GM10847 (cell line): ENCODE data around the gene ATP6AP1.

Experiments
- POLR2A ChIP-seq: IDR thresholded peaks from 2 replicates; pipeline ENCODE4 v1.6.1; 2011; ENCODE audit not compliant: insufficient read length; ENCODE audit errors: extremely low read depth

The ATP6AP1 gene, protein sequence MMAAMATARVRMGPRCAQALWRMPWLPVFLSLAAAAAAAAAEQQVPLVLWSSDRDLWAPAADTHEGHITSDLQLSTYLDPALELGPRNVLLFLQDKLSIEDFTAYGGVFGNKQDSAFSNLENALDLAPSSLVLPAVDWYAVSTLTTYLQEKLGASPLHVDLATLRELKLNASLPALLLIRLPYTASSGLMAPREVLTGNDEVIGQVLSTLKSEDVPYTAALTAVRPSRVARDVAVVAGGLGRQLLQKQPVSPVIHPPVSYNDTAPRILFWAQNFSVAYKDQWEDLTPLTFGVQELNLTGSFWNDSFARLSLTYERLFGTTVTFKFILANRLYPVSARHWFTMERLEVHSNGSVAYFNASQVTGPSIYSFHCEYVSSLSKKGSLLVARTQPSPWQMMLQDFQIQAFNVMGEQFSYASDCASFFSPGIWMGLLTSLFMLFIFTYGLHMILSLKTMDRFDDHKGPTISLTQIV

DNA sequence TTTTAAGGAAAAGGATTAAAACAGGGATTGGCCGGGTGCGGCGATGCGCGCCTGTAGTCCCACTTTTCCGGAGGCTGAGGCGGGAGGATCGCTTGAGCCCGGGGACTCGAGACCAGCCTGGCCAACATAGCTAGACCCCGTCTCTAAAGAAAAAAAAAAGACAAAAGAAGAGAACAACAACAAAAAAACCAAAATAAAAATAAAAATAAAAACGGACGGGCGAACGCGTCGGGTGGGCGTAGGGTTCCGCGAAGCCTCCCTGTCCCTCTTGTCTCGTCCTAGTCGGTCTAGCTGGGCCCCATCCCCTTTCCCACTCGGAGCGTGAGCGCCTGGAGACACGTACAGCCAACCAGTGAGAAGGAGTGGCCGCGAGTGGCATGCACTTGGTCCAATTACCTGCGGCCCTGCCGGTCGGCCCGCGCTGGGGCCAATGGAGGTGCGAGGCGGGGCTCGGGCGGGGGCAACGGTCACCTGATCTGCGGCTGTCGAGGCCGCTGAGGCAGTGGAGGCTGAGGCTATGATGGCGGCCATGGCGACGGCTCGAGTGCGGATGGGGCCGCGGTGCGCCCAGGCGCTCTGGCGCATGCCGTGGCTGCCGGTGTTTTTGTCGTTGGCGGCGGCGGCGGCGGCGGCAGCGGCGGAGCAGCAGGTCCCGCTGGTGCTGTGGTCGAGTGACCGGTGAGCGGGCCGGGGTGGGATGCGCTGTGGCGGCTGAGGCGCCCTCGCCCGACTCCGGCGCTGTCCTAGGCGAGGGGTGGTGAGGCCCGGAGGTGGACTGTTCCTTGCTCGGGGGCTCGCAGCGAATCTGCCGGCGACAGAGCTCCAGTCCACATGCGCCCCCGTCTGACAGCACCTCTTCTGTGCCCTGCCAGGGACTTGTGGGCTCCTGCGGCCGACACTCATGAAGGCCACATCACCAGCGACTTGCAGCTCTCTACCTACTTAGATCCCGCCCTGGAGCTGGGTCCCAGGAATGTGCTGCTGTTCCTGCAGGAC lies at the start of gene ATP6AP1:
Gene ATP6AP1, plus strand, starts transcription at position 502 of the 996 bp plus-strand sequence. Its CDS starts 16 bp downstream, at position 518.
- TF ChIP-seq POLR2A: peak; percentile 41

DNA sequence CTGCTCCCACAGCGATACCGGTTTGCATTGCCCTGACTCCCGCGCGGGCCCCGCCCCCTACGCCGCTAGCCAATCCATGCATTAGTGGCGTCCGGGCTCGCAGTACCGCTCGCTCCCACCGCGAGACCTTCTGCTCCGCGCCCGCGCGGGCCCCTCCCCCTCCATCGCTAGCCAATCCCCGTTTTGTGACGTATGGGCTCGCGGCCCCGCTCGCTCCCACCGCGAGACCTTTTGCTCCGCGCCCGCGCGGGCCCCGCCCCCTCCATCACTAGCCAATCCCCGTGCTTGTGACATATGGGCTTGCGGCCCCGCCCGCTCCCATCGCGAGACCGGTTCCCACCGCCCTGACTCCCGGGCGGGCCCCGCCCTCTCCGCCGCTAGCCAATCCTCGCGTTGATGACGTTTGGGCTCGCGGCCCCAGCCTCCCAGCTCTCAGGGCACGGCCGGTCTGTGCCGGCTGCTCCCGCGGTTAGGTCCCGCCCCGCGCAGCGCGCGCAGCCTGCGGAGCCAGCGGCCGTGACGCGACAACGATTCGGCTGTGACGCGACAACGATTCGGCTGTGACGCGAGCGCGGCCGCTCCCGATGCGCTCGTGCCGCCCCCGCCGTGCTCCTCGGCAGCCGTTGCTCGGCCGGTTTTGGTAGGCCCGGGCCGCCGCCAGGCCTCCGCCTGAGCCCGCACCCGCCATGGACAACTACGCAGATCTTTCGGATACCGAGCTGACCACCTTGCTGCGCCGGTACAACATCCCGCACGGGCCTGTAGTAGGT lies 49.5 kb upstream of the ATP6AP1 start, which contains the start of gene EMD:
Gene EMD, plus strand, starts transcription at position 497 of the 770 bp plus-strand sequence. Its CDS starts 190 bp downstream, at position 687.
- peak; percentile 58 for TF ChIP-seq POLR2A

DNA sequence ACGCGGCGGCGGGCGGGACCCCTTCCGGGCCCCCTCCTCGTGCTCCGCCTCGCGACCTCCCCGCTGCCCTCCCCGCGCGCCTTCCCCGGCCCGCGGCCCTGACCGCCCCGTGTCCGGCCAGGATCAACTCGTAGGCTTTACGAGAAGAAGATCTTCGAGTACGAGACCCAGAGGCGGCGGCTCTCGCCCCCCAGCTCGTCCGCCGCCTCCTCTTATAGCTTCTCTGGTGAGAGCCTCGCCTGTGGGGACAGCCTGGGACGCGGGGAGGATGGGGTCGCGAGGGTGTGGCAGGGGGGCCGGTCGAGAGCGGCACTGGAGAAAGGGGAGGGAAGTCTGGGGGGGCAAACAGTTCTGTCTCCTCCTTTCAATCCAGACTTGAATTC lies 48.9 kb upstream of the ATP6AP1 start:
- no peak for TF ChIP-seq POLR2A

DNA sequence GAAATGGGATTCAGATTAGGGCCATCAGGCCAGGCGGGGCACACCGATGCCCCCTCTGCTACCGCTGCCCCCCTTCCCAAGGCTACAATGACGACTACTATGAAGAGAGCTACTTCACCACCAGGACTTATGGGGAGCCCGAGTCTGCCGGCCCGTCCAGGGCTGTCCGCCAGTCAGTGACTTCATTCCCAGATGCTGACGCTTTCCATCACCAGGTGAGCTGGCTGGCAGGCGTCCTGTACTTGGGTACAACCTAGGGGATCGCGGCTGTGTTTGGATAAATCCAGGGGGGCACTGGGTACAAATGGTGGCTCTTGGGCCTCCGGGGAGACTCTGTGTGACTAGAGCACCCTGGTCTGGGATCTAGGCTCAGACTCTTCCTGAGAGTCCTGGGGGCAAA lies 48.3 kb upstream of the ATP6AP1 start:
- no peak for TF ChIP-seq POLR2A

DNA sequence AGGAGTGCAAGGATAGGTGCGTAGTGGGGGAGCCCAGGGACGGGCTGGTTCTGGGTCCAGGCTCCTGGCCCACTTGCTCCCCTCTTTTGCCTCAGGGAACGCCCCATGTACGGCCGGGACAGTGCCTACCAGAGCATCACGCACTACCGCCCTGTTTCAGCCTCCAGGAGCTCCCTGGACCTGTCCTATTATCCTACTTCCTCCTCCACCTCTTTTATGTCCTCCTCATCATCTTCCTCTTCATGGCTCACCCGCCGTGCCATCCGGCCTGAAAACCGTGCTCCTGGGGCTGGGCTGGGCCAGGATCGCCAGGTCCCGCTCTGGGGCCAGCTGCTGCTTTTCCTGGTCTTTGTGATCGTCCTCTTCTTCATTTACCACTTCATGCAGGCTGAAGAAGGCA lies 47.7 kb upstream of the ATP6AP1 start:
- no peak for TF ChIP-seq POLR2A

DNA sequence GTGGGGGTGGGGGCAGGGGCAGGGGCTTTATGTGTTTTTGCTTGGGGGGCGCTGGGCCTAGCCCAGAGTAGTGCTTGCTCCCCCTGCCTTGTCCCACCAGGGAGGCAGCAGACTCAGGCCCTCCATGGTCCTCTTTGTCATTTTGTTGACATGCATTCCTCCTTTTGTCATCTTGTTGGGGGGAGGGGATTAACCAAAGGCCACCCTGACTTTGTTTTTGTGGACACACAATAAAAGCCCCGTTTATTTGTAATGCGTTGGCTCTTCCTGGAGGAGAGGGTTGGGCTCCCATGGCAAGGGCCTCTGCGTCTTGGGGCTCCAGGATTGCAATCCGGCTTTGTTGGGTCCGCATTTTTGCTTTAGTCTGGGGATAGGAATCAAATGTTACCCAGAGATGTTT lies 47.2 kb upstream of the ATP6AP1 start:
- no peak for TF ChIP-seq POLR2A

DNA sequence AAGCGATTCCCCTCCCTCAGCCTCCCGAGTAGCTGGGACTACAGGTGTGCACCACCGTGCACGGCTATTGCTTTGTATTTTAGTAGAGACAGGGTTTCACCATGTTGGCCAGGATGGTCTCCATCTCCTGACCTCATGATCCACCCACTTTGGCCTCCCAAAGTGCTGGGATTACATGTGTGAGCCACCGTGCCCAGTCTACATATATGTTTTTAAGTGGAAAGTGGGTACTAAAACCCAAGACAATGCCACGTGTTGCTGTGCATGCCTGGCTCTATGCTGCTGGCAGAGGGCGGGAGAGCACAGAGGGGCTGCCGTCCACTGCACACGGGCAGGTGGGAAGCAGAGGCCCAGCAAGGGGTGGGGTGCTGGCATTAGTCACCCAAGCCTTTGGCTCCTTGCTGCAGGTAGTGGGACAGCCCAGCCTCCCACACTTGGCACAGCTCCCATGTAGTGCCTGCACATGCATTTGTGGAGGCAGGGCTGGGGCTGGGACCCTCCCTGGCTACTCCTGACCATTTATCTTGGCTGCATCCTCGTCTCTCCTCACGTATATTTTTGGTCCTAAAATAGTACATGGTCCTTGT lies 45.9 kb upstream of the ATP6AP1 start:
- TF ChIP-seq POLR2A: no peak

DNA sequence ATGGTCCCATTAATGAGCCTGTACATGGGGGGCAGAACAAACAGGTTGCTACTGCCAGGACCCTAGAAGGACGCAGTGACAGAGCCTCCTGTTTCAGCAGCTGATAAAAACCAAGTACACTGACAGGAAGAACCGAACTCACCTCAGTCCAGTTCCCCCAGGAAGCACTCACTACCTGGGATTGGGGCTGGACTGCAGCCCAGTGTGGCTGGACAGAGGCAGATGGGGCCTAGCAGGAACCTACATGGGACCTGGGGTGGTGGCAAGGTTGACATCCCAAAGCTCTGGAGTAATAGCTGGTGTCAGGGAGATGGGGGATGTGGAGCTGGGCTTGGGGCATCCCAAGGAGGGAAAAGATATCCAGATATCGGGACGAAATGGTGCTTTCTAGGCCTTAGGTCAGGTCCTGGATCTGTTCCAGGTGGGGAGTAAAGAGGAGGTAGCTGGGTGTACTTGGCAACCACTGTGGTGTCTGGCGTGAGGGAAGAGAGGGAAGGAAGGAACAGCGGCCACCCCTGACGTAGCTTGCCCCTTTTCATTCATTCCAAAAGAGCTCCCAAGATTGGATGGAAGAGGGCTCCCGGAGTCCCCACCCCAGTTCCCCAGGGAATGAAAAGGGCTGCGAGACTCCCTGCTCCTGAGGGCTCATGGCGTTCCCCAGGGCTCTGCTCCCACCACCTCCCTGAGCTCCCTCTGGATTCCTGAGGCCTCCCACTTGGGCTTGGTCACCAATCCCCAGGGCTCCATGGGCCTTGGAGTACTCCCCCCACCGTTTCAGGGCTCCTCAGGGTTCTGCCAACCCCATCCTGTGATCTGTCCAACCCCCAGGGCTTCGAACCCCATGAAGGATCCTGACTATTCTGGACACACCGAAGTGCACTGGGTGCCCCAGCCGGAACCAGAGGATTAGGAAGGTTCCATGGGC lies 44.9 kb upstream of the ATP6AP1 start:
- no peak for TF ChIP-seq POLR2A

DNA sequence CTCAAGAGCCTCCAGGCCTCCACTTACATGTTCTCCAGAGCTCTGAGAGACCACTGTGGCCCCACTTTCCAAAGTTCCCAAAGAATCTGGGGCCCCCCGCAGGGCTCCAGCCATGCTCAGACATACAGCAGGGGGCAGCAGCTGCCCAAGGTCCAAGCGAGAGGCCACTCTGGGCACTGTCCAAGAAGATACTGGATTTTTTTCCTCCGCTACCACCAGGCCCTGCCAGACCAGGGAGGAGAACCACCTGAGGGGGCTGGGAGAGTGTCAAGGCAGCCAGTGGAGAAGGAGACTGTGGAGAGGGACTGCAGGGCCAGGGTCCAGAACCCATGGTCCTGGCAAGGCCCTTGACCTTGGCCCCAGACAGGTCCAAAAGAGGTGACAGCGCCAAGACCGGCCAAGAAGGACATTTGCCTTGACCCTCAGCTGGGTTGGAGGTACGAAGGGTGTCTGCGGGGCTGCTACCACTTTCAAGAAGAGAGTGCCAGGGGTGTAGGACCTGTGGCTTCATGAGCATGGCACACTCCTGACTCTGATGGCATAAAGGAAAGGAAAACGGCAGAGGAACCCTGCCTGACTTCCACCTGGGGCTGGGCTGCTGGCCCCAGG lies 44.1 kb upstream of the ATP6AP1 start:
- TF ChIP-seq POLR2A: no peak

DNA sequence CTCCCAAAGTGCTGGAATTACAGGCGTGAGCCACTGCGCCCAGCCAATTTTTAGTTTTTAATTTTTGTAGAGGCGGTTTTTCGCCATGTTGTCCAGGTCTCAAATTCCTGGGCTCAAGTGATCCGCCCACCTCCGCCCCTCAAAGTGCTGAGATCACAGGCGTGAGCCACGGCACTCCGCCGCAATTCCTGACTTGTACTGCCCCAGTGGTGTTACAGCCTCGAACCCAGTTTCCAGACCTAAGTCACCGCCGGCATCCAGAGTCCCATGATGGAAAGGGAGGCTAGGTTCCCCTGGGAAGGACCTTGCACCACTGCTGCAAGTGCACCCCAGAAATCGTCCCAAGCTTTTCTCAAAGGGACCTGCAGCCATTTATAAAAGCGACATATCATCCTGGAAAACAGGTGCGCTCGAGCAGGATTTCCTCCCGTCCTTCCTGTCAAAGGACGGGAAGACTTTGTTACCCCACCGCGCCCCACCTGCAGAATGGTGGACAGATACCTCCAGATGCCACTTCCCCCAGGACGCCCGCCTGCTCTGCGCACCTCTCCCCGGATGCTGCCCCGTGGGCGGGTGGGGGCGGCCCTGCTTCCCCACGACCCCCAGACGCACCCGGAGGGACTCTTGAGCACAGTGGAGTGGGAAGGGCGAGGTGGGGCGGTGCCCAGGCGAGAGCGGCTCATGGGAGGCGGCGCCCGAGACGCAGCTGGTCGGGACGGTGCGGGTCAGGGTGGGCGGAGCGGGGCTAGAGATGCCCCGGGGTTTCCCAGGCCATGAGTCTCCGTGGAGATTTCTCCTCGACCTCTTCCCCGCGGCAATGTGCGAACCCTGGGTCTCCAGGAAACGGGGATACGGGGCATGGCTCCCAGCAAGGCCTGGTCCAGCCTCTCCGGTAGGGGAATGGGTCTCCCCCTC lies 31.2 kb upstream of the ATP6AP1 start:
- peak; percentile 16 for TF ChIP-seq POLR2A

DNA sequence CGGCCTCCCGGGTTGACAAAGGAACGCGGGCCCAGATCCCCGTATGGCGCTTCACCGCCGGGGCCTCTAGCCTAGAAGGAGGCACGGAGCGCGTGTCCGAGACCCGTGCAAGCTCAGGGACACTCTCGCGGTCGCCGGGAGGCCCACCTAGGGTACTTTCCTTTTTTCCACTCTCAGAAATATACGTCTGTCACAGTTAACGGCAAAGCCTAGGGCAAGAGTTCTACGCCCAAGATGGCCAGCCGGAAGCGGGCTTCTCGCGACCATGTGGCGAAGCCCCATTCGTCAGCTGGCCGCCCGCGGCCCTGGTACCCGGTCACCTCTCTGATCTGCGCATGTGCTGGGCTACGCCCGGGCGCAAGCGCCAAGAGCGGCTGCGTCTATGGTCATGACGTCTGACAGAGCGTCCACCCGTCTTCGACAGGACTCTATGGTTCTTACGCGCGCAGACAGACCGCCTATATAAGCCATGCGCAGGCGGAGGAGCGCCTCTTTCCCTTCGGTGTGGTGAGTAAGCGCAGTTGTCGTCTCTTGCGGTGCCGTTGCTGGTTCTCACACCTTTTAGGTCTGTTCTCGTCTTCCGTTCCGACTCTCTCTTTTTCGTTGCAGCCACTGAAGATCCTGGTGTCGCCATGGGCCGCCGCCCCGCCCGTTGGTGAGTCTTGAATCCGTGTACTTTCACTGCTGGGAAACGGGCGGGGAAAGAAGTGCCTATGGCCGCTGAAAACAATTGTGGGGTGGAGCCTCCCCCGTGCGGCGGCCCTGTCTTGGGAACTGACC lies 30.4 kb upstream of the ATP6AP1 start, which contains the start of gene RPL10:
Gene RPL10, plus strand, starts transcription at position 490 of the 780 bp plus-strand sequence. Its CDS starts 143 bp downstream, at position 633.
- TF ChIP-seq POLR2A: peak; percentile 98
